Liver (tissue), 9 donors: ENCODE results near the gene USP48. TPM values are rescaled to one million over a fixed set of nuclear protein-coding genes. Genes with fewer than 3 reads are reported as not detected.

Source experiments
- DNase-seq: peaks from one replicate; pipeline ENCODE4 v3.0.0-alpha.2; 2017; ENCODE audit warnings: low spot score
- H3K27ac ChIP-seq, 2 donors: one replicate each; pipeline ENCODE4 v1.7.0; 2013; ENCODE audit warnings: inconsistent platforms in 2 of 2, low read length in 2 of 2, control low read depth in 1 of 2, low read depth in 1 of 2, mild to moderate bottlenecking in 1 of 2
- H3K27me3 ChIP-seq, 4 donors: one replicate each; pipeline versions ENCODE4 v1.6.1 to v1.7.0; 2013; ENCODE audit warnings: low read length in 3 of 4, inconsistent platforms in 1 of 4, mild to moderate bottlenecking in 1 of 4, moderate library complexity in 1 of 4; ENCODE audit not compliant: control insufficient read depth in 4 of 4, insufficient read depth in 4 of 4
- H3K36me3 ChIP-seq, 4 donors: one replicate each; pipeline versions ENCODE4 v1.6.1 to v1.7.0; 2013; ENCODE audit warnings: low read length in 3 of 4, mild to moderate bottlenecking in 3 of 4, low read depth in 1 of 4, moderate library complexity in 1 of 4; ENCODE audit not compliant: control insufficient read depth in 4 of 4, insufficient read depth in 3 of 4
- H3K4me1 ChIP-seq, 4 donors: one replicate each; pipeline versions ENCODE4 v1.6.1 to v1.7.0; 2013; ENCODE audit warnings: low read length in 3 of 4, mild to moderate bottlenecking in 3 of 4, moderate library complexity in 1 of 4; ENCODE audit not compliant: control insufficient read depth in 4 of 4, insufficient read depth in 4 of 4
- H3K4me3 ChIP-seq, 3 donors: one replicate each; pipeline versions ENCODE4 v1.6.1 to v1.7.0; 2013; ENCODE audit warnings: low read length in 3 of 3, control low read depth in 1 of 3, low read depth in 1 of 3, mild to moderate bottlenecking in 1 of 3
- H3K9ac ChIP-seq, 2 donors: one replicate each; pipeline ENCODE4 v1.7.0; 2013; ENCODE audit warnings: low read length in 2 of 2, mild to moderate bottlenecking in 2 of 2, moderate library complexity in 2 of 2, control low read depth in 1 of 2, low read depth in 1 of 2
- H3K9me3 ChIP-seq, 4 donors: one replicate each; pipeline versions ENCODE4 v1.6.1 to v1.7.0; 2013; ENCODE audit warnings: low read length in 3 of 4; ENCODE audit not compliant: control insufficient read depth in 4 of 4
- ATF3 ChIP-seq: IDR thresholded peaks from 2 replicates; pipeline ENCODE4 v1.6.1; 2016; ENCODE audit warnings: antibody characterized with exemption
- FOXA1 ChIP-seq: IDR thresholded peaks from 2 replicates; pipeline ENCODE4 v1.6.1; 2016; ENCODE audit warnings: antibody characterized with exemption
- FOXA2 ChIP-seq: IDR thresholded peaks from 2 replicates; pipeline ENCODE4 v1.6.1; 2016; ENCODE audit warnings: antibody characterized with exemption
- HNF4A ChIP-seq, 2 donors: conservative IDR thresholded peaks; 2 replicates each; pipeline ENCODE4 v1.6.1; 2016; ENCODE audit warnings: antibody characterized with exemption in 2 of 2, mild to moderate bottlenecking in 2 of 2
- HNF4G ChIP-seq: IDR thresholded peaks from 2 replicates; pipeline ENCODE4 v1.6.1; 2016; ENCODE audit warnings: antibody characterized with exemption
- MAX ChIP-seq: IDR thresholded peaks from 2 replicates; pipeline ENCODE4 v1.6.1; 2016; ENCODE audit warnings: antibody characterized with exemption
- NR2F2 ChIP-seq: IDR thresholded peaks from 2 replicates; pipeline ENCODE4 v1.6.1; 2016; ENCODE audit warnings: antibody characterized with exemption
- REST ChIP-seq: IDR thresholded peaks from 2 replicates; pipeline ENCODE4 v1.6.1; 2016; ENCODE audit warnings: antibody characterized with exemption, mild to moderate bottlenecking
- RXRA ChIP-seq, 2 donors: IDR thresholded peaks; 2 replicates each; pipeline ENCODE4 v1.6.1; 2017 to 2018; ENCODE audit warnings: antibody characterized with exemption in 2 of 2, mild to moderate bottlenecking in 1 of 2
- SP1 ChIP-seq: IDR thresholded peaks from 2 replicates; pipeline ENCODE4 v1.6.1; 2018; ENCODE audit warnings: antibody characterized with exemption, mild to moderate bottlenecking
- TAF1 ChIP-seq: conservative IDR thresholded peaks from 2 replicates; pipeline ENCODE4 v1.6.1; 2016; ENCODE audit warnings: antibody characterized with exemption, mild to moderate bottlenecking
- YY1 ChIP-seq: IDR thresholded peaks from 2 replicates; pipeline ENCODE4 v1.6.1; 2016; ENCODE audit warnings: antibody characterized with exemption, mild to moderate bottlenecking
- WGBS: extraction: QIAGEN DNeasy Blood & Tissue Kit; methylation state at CpG from one replicate; pipeline ENCODE4 v1.1.7; 2013; 5-methylcytosine and 5-hydroxymethylcytosine counted together
- polyA plus RNA-seq, 2 donors: library from polyadenylated mRNA; stranded (reverse) in 1 of 2; unstranded in 1 of 2; fragments of 200-250 nt in 1 of 2; fragments of >200 nt in 1 of 2; fragmentation: Nextera tagmentation in 1 of 2; extraction: Ambion mirVana in 1 of 2; gene quantifications; one replicate each; pipeline versions ENCODE4 v1.2.1 to v1.2.3, GENCODE V29; 2013 to 2015
- total RNA-seq, 2 donors: library from RNA; depleted of rRNA; stranded (reverse); fragments of >200 nt; gene quantifications; one replicate each; pipeline ENCODE4 v1.2.3, GENCODE V29; 2014
- TF ChIP-seq, protein P1 (sequence below): fragments of 150-350 bp; IDR thresholded peaks from 2 replicates; pipeline ENCODE4 v1.5.1; 2017; ENCODE audit warnings: improper control_type of control experiment, low read depth, low read length; ENCODE audit not compliant: missing input control
- TF ChIP-seq, protein P2 (sequence below): IDR thresholded peaks from 2 replicates; pipeline ENCODE4 v1.6.1; 2016; ENCODE audit warnings: antibody characterized with exemption
- donor health status: healthy.
- donor health status: healthy.
- donor health status: healthy.
- donor health status: healthy.
- donor health status: healthy.

USP48 gene
- total and polyA plus RNA-seq, 4 donors, result 7.8 to 34.9 (median 23.1) TPM

DNA sequence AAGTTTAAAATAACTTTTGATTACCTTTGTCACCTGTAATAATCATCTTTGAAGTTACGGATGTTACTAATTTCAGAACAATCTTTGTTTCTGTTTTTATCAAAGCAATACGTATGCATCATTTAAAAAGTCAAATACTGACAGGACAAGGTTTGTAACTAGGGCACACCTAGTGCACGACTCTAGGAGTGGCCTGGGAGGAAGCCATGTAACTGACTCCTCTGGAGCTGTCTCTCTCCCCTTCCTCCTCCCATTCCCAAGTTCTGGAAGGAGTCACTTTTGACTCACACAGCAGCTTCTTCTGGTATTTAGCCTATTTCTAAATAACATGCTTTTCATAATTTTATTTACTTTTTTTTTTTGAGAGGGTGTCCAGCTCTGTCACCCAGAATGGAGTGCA lies 102.0 kb downstream of the USP48 start:
- H3K4me1 ChIP-seq, result no peaks in the 10 kb centered on the region
- TF ChIP-seq REST (no peak), SP1 (no peak)
- H3K36me3 ChIP-seq, result peaks cover 2 to 22% (median 12%) of the 10 kb centered on the region in 4 donors
- no peak overlapping the region for H3K4me3 ChIP-seq
- DNase-seq, result no peak
- WGBS, result 84% methylated on average over 3 of the region's 3 CpGs
- H3K27me3 ChIP-seq, result no peaks in the 10 kb centered on the region
- no peaks in the 10 kb centered on the region for H3K9me3 ChIP-seq
- H3K9ac ChIP-seq, result no peak overlapping the region
- H3K27ac ChIP-seq, result no peak overlapping the region

DNA sequence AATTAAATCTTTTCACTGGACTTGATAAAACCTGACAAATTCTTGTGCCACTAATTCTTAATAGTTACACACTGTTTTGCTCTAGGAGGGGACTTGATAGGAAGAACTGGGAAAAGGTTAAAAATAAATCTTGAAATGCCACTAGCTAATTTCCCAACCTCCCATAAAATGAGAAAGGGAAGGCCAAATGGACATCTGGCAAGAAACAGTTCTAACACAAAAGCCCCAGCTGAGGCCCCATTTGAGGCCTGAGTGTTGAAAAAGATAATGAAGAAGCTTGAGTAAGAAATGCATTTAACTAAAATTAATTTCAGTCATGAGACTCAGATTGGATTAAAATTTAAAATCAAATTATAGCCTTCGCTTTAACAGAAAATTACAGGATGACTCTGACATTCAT lies 102.6 kb downstream of the USP48 start:
- Histone ChIP-seq H3K4me1 (no peaks in the 10 kb centered on the region), H3K9ac (no peak overlapping the region), H3K9me3 (no peaks in the 10 kb centered on the region), H3K4me3 (no peak overlapping the region), H3K27me3 (no peaks in the 10 kb centered on the region), H3K27ac (no peak overlapping the region), H3K36me3 (peaks cover 2 to 20% (median 12%) of the 10 kb centered on the region in 4 donors)
- no peak for DNase-seq
- 96% methylated on average over 1 of the region's 1 CpG for WGBS
- TF ChIP-seq HNF4A (conservative IDR thresholded peaks at IDR 0.05), result no peak
- TF ChIP-seq, protein P1, sequence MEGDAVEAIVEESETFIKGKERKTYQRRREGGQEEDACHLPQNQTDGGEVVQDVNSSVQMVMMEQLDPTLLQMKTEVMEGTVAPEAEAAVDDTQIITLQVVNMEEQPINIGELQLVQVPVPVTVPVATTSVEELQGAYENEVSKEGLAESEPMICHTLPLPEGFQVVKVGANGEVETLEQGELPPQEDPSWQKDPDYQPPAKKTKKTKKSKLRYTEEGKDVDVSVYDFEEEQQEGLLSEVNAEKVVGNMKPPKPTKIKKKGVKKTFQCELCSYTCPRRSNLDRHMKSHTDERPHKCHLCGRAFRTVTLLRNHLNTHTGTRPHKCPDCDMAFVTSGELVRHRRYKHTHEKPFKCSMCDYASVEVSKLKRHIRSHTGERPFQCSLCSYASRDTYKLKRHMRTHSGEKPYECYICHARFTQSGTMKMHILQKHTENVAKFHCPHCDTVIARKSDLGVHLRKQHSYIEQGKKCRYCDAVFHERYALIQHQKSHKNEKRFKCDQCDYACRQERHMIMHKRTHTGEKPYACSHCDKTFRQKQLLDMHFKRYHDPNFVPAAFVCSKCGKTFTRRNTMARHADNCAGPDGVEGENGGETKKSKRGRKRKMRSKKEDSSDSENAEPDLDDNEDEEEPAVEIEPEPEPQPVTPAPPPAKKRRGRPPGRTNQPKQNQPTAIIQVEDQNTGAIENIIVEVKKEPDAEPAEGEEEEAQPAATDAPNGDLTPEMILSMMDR, result no peak

DNA sequence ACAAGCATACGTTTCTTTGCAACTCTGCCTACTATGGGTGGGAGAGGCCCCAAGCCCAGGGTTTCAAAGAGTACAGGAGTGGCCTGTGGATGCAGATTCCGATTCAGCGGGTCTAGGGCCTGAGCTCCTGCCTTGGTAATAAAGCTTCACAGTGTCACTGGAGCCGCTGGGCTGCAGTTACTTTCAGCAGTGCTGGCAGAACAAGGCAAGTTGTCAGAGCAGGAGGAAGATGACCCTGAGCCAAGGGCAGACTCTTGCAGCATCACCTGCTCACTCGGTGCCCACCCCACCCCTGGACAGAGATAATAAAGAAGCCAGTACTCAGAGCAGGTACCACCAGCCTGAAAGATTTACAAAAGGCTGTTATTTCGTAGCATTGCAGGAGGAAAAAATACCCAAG lies 105.8 kb downstream of the USP48 start:
- no peak for DNase-seq
- no peak overlapping the region for H3K27ac ChIP-seq
- no peak overlapping the region for H3K4me3 ChIP-seq
- WGBS, result 95% methylated on average over 6 of the region's 6 CpGs
- no peaks in the 10 kb centered on the region for H3K9me3 ChIP-seq
- H3K27me3 ChIP-seq, result no peaks in the 10 kb centered on the region
- no peak overlapping the region for H3K9ac ChIP-seq
- H3K4me1 ChIP-seq, result peaks cover 5 to 18% (median 15%) of the 10 kb centered on the region in 4 donors
- H3K36me3 ChIP-seq, result peaks cover 2 to 17% (median 11%) of the 10 kb centered on the region in 4 donors
- TF ChIP-seq REST (no peak), ATF3 (no peak), TAF1 (no peak), MAX (no peak), RXRA (IDR thresholded peaks at IDR 0.05) (no peak), YY1 (no peak), HNF4G (no peak), SP1 (no peak), FOXA2 (no peak), NR2F2 (no peak), FOXA1 (no peak)
- TF ChIP-seq, protein P1, result no peak
- TF ChIP-seq, protein P2, sequence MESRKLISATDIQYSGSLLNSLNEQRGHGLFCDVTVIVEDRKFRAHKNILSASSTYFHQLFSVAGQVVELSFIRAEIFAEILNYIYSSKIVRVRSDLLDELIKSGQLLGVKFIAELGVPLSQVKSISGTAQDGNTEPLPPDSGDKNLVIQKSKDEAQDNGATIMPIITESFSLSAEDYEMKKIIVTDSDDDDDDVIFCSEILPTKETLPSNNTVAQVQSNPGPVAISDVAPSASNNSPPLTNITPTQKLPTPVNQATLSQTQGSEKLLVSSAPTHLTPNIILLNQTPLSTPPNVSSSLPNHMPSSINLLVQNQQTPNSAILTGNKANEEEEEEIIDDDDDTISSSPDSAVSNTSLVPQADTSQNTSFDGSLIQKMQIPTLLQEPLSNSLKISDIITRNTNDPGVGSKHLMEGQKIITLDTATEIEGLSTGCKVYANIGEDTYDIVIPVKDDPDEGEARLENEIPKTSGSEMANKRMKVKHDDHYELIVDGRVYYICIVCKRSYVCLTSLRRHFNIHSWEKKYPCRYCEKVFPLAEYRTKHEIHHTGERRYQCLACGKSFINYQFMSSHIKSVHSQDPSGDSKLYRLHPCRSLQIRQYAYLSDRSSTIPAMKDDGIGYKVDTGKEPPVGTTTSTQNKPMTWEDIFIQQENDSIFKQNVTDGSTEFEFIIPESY, result no peak
